Measurements from ENCODE around the gene COX20.
"Not testable (repeated sequence)": the region's sequence is repeated elsewhere in the genome, so short reads cannot be mapped to it uniquely, and the experiment has no call there.

Gene COX20

DNA sequence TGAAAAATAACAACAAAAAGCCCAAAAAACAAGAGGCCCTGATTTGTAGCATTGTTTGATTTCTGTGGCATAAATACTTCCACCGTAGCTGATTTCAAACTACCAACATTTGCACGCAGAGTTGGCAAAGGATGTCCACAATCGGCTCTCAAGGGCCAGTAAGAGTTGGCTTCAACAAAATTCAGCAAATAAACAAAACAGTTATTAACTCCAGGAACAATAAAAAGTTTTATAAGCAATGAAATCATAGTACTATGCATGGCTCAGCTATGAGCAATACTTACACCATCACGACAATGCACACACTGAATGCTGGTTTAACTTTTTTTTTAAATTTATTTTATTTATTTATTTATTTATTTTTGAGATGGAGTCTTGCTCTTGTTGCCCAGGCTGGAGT, 8.7 kb upstream of the COX20 start:
- peak; percentile 28 for DNase-seq

DNA sequence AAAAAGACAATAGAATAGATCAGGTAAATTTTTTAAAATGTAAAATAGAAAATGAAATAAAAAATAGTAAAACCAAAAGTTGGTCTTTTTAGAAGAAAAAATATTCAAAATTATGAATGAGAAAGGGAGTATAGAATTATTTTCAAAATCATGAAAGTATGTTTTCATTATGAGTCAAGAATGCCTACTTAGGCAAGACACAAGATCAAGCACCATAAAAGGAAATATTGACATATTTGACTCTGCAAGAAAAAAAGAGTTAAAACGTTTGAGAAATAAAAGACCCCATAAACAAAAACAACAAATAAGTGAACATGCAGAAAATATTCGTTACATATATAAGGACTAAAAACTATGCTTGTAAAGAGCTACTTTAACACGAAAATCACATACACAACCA, 4.8 kb upstream of the COX20 start:
- DNase-seq = peak; percentile 38

DNA sequence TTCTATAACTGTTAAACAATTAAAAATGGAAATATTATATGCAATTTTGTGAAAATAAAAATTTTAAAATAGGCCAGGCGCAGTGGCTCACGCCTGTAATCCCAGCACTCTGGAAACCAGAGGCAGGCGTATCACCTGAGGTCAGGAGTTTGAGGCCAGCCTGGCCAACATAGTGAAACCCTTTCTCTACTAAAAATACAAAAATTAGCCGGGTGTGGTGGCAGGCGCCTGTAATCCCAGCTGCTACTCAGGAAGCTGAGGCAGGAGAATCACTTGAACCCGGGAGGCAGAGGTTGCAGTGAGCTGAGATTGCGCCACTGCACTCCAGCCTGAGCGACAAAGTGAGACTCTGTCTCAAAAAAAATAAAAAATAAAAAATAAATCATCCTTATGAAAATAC, 2.2 kb upstream of the COX20 start:
- not testable (repeated sequence) for DNase-seq

DNA sequence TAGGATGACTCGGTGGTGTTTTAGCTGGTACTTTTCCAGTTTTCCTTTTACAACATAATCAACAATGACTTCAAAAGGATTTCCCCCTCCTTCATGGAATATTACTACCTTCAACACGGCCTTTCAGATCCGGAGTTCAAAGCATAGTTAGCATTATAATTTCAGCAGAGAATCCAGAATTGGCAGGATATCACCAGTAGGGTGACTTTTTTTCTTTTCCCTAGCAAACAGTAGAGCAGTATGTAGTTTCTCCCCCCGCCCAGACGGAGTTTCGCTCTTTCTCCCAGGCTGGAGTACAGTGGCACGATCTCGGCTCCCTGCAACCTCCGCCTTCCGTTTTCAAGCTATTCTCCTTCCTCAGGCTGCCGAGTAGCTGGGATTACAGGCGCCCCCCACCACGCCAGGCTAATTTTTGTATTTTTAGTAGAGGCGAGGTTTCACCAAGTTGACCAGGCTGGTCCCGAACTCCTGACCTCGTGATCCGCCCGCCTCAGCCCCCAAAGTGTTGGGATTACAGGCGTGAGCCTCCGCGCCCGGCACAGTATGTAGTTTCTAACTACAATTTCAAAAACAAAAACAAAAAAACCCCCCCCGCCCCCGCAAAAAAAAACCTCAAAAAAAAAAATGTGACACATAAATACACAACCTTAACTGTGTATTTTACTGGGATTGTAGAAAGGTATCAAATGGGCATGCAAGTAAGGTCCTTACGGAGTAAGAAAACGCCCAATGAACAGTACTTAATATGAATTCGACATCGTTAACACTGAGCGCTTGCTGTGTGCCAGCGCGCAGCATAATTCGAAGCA, 1.5 kb upstream of the COX20 start:
- peak; percentile 67 for DNase-seq

DNA sequence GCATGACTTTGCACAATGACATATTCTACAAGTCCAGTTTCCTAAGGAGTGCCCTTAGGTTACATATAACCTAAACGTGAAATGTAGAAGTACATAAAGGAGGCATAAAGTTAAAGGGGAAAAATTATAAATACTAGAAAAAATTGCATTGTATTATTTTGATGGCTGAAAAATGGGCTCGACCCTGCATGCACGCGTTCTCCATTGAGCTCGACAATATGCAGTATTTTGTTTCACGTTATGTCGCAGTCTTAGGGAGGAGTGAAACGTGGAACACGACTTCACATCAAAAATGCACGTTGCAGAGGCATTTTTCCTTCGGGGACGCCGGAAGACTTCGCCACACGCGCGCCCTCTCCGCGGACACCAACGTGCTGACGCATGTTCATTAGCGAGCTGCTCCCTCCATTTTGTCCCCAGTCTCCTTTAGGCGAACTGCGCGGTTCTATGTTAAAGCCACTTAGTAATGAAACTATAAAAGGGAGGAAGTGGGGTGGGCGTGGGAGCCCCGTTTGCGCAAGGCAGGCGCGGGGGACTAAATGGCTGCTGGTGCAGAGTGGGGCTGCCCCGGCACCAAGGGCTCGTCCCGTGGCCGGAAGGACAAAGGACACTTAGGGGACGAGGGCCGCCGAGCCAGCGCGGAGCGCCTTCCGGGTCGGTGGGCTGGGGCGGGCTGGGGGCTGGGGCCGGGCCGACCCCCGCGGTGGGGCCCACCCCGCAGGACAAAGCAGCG, 749 bp upstream of the COX20 start:
- DNase-seq = peak; percentile 94

DNA sequence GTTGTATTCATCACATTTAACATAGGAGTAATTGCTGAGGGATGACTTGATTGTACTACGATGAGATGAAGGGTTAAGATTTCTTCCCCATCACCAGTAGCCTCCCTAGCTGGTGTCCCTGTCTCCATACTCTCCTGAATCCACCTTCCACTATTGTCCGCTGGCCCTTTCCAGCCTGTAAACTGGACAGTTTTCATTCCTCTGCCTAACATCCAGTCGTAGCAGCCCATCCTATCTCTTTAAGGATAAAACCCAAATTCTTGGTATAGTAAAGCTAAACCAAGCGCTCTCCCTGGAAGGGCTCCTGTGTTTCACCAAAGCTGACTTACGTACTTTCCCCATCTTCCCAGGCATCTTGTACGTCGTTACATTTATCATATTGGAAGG, 670 bp downstream of the COX20 start:
- peak; percentile 35 for DNase-seq

DNA sequence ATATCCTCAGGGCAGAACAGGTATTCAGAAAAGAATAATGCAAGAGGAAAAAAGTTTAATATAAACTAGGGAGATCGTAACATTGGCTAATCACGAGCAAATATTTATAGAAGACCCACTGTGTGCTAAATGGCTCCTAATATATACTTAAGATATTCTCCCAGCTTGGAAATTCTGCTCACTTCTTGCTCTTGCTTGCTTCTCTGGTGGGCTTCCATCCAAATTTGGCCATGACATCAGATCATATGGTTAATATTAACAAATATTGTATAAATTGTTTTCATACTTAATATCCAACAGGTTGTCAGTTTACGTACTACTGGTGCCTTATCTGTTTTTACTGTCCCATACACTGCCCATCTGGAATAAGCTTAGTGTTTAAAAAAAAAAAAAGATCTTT, 1.1 kb downstream of the COX20 start:
- no peak for DNase-seq

DNA sequence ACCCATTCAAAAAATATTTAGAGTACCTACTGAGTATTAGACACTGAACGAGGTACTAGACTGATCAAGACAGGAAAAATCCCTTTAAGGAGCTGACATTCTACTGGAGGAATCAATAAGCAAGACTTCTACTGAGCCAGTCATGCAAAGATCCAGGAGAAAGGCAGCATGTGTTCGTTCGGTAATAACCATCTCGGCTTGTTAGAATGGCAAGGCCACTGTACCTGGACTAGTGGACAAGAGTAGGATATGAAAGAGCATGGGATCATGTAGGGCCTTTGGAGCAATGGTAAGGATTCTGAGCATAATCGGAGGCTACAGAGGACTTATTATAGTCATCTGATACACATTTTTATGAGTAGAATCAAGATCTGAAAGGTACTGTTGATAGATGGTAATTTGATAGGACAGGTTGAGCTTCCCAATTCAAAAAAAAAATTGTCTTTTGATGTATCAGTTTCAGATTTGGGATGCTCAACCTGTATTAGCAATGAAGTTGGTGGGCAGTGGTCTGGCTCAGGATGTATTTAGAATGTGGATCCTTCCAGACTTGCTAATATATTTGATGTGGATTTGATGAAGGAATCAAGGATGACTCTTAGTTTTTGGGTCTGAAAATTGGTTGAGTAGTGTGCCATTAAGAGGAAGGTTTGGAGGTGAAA, 2.3 kb downstream of the COX20 start:
- DNase-seq = no peak

DNA sequence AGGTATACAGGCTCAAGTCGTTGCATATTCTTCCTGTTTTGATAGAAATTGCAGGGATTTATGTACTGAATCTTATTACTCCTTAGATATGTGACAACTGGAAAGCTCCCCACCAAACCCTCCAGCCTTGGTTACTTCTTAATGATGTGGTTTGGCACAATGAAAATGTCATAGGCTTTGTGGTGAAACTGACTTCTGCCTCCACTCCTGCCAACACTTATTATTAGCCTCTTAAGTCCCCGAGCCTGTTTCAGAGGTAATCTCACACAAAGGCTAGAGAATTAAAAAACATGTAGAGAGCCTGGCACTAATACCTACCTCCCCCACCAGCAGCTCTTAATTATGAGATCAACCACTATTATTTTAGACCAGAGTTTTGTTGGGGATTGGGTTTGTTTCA, 4.2 kb downstream of the COX20 start:
- no peak for DNase-seq

DNA sequence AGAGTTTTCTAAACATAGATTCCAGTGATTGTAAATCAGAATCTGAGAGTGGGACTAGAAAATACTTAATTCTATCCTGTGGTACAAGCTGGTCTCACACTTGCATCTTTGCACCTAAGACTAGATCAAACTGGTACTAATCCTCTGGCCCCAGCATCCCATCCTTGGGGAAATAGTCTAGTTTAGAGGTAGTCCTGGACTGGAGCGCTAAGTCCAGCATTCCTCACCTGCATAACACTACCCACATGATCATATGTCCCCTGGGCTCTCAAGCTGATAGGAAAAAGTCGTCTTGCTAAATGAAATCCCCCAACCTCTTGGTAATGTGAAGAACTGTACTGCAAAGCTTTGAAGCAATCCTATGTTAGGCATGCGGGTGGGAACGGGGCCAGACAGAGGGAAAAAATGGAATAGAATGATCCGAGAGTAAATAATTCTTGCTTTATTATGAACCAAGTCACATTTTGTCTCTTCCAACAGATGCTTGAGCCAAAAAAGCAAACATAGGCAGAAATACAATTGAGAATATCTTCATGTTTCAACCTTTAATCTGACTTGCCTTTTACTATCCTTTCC, 4.8 kb downstream of the COX20 start:
- no peak for DNase-seq

DNA sequence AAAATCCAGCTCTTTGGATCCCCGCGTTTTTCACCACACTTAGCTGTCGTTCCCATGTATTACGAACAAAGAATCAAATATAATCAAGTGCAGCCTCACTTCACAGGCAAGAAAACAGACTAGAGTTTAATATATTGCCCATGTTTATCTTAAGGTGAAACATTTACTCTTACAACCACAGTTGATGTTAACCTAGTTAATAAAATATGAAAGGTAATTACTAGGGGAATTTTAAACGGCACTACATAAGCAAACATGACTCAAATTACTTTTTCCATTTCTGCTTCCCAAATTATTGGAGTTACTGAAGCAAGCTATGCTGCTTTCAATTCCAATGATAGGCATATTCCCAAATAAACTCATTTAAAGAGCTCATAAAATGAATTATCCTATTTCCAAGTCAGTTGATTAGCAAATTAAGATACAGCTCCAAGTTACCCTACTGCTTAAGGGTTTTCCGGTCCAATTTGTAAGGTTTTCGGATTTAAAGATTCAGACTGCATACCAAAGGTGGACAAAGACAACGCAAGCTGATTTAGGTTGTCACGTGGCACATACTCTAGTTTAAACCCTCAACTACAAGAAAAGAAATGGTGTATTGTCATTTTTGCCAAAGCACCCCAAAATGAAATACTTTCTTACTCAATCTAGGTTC, 5.9 kb downstream of the COX20 start:
- DNase-seq = no peak

DNA sequence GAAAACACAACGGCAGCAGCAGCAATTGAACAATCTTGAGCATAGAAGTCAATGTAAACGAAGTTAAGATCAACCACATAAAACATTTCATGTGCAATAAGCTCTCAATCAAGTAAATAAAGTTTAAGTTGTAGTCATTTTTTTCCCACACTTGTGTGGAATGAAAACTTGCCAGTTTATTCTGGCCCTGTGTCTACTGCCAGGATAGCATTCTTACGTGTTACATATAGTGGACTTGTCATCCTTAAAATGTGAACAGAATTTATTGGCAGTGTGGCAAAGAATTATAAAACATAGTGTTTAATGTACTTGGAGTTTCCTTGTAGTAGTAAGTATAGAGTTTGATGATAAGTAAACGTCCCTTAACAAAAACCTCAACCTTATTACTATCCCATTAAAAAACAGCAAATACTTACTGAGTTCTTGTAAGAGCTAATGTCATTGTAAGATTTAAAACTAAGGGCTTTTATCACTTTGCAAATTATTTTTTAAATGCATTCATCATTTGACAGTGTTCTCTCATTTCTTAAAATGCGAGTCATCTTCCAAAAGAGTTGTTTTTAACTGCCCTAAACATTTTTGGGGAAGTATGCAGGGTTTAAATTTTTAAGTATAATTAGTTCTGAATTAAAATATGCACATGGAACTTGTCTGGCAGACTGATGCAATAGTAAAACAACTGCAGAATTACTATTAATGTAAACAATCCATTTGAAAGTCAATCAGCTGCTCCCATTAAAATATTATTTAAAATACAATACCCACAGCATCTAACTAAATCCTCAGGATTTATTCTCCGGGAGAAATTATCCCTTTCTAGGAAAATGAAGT, 7.9 kb downstream of the COX20 start:
- DNase-seq = no peak

DNA sequence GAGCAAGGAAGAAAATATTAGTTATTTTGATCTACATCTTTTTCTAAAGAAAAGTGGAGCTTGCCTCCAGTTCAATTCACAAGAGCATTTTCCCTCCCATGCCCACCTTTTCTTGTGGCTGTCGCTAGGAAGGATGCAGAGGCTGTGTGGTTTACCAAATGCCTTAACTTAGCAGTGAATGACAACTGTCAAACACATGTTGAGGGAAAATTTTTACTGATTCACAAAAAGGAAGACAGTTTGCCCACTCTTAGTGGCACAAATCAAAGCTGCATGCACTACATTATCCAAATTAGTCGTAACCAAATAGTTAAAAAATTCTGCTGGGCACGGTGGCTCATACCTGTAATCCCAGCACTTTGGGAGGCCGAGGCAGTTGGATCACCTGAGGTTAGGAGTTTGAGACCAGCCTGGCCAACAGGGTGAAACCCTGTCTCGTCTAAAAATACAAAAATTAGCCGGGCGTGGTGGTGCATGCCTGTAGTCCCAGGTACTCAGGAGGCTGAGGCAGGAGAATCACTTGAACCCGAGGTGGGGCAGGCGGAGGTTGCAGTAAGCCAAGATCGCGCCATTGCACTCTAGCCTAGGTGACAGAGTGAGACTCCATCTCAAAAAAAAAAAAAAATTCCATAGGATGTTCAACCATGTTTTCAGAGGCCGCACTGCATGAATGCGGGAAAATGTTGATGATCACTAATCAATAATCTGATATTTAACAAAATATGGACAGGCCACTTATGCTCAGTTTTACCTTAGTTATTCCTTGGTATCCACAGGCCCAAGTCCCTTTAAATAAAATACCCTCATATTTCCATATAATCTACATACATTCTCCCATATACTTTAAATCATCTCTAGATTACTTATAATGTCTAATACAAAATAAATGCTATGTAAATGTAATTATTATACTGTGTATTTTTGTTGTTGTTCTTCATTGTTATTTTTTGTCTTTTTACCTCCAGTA, 9.0 kb downstream of the COX20 start:
- no peak for DNase-seq

DNA sequence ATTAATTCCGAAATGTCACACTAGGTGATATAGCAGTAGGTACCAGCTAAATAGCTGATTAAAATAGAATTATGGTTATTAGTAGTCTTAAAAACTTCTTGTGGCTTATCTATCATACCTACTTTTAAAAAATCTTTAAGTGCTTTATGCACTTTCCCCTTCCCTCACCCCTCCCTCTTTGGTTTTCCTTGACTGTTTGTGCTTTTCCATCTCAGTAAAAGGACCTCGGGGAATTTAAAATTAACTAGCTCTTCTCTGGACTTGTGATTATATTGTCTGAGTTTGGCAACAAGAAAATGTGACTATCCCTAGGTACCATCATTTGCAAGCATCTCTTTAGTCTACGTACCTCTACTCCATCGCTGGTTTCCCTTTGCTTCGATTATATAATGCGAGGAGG, 11.2 kb downstream of the COX20 start:
- no peak for DNase-seq

DNA sequence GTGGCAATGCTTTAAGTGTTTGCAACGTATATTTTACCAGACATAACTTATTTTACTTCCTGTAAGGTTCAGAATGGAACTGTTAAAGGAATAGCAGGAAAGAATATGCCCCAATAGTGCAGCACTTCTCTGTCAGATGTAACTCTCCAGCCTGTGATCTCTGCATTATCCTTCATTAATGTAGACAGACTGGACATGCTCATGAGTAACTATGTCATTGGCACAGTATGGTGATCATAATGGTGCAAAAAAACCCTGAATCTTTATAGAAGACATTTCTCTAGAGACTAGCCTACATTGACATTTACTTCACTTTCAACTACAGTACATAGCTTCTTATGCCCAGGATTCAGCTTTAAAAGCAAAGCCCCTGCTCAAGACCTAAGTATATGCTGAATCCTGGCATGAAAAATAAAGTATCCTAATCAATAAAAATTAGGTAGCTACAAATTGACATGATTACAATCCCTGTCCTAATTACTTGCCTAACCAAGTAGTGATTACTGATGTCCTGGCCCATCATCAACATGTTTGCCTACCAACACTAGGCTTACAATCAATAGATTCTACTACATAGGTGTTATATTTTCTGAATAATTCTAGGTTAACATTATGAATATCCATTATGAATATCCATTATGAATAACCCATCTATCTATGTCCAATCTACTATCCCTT, 13.9 kb downstream of the COX20 start:
- no peak for DNase-seq

DNA sequence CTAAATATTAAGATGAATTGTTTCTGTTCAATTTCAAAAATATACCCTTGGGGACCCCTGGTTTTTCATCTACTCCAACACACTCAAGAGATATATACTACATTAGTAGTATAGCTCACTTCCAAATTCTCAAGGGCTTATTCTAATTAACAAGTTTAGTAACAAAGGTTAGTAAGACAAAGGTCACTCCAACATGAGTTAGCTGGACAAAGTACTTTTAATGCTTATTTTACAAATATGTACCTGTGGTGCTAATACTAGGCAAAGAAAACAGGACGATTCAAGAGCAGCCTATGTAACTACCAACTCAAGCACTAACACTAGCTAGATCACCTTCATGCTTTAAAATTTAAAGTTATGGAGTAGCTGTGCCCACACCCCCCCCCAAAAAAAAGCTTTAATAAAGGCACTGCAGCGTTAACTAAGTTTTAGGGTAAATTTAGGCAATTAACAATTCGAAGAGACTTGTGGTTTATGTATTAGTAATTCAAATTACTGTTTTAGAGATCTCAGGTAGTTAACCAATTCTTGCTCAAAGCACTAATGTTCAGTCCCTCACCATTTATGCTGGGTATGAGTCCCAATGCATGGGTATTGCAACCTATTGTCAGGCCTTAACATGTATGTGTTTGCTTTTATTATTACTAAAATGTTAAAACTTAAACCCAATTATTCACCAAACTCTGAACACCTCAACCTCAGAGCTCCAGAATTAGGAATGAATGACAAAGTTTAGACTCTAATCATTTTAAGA, 14.8 kb downstream of the COX20 start:
- no peak for DNase-seq

DNA sequence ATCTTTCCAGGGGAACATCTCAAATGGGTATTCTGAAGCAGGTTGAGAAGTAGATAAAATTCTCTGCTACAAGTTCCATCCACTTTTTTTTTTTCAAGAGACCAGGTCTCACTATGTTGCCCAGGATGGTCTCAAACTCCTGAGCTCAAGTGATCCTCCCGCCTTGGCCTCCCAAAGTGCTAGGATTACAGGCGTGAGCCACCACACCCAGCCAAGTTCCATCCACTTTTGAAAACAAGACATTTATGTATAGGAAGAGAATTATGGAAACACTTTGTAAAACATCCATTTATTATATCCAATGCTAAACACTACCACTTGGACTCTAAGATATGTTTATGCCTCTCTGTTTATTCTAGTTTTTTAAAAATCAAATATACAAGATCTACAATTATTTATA, 15.4 kb downstream of the COX20 start:
- no peak for DNase-seq

DNA sequence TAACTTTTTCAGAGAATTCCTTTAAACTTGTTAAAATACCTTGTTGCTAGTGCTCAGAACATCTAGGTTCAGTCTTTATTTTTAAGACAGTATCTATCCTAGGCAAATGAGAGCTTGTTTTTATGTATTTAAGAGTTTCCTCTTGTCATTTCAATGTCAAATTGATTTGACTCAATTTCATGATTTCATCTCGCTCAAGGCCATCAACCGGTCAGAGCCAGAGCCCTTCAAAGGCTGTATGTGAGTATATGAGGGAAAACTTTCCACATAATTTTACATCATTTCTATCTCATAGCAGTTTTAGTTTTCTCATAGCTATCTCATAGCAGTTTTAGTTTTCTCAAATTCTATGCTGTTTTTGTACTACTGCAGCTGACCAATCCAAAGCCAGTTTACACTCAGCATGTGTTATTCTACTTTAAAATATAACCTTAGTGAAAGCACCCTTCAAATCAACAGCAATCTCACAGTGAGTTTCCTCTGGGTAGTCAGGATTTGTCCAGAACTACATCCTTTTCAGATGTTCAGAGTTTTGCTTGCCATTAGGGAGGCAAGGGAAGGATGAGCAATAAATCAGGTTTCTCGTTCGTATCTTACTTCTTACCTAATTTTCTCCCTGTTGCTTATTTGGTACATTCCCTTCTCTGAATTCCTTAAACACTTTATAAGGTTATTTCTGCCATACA, 16.2 kb downstream of the COX20 start:
- DNase-seq = no peak

DNA sequence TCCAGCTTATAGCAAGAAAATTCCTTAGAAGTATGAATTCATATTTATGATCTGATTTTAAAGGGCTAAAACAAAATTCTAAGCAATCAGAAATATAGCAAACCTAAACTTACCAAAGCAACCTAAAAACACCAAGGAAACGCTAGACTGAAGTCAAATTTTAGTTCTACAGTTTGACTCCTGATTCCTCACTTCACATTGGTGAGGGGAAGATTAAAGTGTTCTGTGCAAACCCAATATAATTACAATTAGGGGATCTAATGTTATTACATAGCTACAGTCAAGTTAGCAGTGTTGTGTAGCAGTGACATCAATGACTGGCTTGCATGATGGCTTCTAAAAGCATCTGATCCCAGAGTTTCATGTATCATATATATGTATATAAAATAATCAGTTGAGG, 17.2 kb downstream of the COX20 start:
- DNase-seq = no peak

Measured in HCEC 1CT (cell line).